HG03045 (cell line): Measurements from ENCODE around the gene SNRPD1.
A peak's percentile ranks its signal among the peaks of the same experiment; 100 is the strongest.
"Not testable (repeated sequence)": the region's sequence is repeated elsewhere in the genome, so short reads cannot be mapped to it uniquely, and the experiment has no call there.

Source experiments
- ATAC-seq: cut with Tn5 transposase; IDR thresholded peaks from one replicate; pipeline ENCODE4 v1.9.1; 2021; ENCODE audit warnings: mild to moderate bottlenecking, moderate library complexity; ENCODE audit not compliant: unreplicated experiment

Gene SNRPD1

DNA sequence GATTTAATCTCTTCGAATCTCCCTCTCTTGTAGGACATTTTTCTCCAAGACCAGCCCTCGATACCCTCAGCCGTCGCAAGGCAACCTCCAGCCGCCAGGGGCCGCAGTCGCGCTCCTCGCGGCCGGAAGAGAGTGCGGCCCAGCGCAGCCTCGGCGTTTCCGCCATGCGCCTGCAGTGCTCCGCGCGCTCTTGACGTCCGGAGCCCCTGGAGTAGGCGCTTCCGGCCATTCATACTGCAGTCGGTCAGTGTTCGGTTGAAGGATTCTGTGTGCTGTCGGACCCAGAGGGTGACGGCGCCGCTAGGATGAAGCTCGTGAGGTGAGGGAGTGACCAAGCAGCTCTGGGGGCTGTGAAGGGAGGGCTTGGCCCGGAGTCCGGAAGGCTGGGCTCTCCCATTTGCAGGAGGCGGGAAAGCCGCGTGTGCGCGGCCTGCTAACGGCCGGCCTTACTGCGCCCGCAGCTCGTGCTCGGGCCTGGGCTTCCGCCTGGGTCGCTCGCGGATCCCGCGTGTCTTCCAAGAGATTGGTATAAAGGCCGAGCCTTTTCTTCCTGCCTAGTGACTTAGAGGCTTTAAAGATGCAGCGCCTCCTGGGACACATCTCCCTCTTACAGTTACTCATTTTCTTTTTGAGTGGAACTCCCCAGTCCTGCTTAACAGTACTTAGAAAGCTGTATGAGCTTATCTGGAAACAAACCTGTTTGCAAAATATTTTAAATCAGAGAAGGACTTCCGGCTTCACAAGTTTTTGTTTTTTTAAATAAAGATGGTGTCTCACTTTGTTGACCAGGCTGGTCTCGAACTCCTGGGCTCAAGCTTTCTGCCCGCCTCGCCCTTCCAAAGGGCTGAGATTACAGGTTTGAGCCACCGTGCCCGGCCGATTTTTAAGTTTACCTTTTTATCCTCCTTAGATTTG is at the start of gene SNRPD1:
Gene SNRPD1, plus strand, starts transcription at position 190 of the 915 bp plus-strand sequence. Its CDS starts 116 bp downstream, at position 306.
- ATAC-seq, result peak; percentile 97

GRCh38 chr18:21571772-21572171 is 40.3 kb upstream of the SNRPD1 start:
- no peak for ATAC-seq

- no peak for ATAC-seq
Observed at GRCh38 chr18:21575656-21576055, 36.5 kb upstream of the SNRPD1 start.

DNA sequence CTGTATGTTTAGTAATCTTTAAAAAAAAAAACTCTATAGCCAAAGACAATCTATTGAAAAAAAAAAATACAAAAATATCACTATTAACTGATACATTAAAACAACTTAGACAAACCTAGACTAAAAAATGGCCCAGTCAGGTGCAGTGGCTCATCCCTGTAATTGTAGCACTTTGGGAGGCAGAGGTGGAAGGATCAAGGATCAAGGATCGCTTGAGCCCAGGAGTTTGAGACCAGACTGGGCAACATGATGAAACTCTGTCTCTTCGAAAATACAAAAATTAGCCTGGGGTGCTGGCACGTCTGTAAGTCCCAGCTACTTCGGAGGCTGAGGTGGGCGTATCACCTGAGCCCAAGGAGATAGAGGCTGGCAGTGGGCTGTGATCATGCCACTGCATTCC is 27.7 kb upstream of the SNRPD1 start:
- no peak for ATAC-seq

DNA sequence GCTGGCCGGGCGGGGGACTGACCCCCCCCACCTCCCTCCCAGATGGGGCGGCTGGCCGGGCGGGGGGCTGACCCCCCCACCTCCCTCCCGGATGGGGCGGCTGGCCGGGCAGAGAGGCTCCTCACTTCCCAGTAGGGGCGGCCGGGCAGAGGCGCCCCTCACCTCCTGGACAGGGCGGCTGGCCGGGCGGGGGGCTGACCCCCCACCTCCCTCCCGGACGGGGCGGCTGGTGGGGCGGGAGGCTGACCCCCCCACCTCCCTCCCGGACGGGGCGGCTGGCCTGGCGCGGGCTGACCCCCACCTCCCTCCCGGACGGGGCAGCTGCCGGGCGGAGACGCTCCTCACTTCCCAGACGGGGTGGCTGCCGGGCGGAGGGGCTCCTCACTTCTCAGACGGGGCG is 19.8 kb upstream of the SNRPD1 start:
- ATAC-seq, result not testable (repeated sequence)

DNA sequence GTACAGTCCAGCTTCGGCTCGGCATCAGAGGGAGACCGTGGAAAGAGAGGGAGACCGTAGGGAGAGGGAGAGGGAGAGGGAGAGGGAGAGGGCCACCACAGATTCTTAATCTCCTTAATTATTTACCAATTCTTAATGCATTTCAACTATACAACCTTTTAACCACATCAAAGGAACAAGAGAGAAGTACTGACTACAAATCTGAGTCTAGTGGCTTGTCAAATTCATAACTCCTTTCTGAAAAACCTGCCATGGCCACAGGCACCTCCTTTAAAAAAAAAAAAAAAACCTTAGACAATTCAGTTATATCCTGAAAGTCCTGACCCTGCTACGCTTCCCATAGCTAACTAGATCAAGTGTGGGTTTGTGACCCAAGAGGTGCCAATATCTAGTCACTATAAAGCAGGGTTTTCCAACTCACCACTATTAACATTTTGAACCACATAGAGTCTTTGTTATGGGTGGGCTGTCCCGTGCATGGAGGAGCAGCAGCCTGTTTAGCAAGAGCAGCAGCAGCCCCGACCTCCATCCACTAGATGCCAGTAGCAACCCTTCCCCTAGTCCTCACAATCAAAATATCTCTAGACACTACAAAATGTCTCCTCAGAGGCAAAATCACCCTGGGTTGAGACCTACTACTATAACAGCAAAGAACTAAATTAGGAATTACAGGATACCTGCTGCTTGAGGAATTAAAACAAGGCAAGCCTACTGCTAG is 18.4 kb upstream of the SNRPD1 start:
- no peak for ATAC-seq

- ATAC-seq, result no peak
Observed at GRCh38 chr18:21597620-21598019, 14.5 kb upstream of the SNRPD1 start.

GRCh38 chr18:21598726-21599584 is 13.2 kb upstream of the SNRPD1 start:
- ATAC-seq, result no peak

DNA sequence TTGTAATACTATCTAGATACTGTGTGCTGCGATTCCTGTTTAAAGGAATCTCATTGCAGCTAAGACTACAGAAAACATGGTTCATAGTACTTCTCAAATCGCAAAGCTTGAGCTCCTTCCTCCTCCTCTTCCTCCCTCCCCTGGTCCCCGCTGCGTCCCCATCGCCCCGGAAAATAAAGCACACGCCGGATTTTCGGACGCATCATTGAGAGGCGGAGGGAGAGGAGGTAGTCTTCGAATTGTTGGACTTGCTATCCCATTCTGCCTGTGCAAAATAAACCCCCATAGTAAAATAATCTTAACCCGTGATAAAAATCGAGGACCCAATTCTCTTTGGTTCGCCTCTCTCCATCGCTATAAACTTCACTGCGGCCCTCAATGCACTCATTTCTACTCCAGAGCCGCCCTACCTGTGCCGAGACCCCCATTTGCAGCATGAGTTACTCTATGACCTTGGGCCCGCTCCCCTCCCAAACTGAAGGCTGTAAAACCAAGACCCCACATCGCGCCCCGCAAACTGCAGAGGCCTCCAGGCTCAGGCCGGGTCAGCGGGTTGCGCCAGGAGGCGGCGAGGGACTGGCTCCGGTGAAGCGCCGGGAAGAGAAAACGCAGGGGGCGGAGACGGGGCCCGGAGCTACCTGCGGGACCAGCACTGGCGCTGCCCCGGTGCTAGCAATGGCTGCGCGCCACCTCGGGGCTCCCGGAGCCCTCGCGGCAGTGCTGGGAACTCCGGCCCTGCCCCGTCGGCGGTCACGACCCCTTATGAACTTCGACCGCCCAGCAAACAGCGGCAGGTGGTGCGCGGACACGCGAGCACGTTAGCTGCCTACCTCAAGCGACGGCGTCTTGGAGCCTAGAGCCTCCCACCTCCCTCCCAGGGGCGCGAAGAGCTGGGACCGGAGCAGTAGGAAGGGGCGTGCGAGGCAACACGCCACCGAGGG is 12.3 kb upstream of the SNRPD1 start:
- ATAC-seq, result peak; percentile 48

- peak; percentile 89 for ATAC-seq
Observed at GRCh38 chr18:21600526-21601410, 11.3 kb upstream of the SNRPD1 start, which contains the start of gene ESCO1. TSS of gene ESCO1 (minus strand) at chr18:21600704. CDS start at chr18:21574843, 25,861 bp downstream.

DNA sequence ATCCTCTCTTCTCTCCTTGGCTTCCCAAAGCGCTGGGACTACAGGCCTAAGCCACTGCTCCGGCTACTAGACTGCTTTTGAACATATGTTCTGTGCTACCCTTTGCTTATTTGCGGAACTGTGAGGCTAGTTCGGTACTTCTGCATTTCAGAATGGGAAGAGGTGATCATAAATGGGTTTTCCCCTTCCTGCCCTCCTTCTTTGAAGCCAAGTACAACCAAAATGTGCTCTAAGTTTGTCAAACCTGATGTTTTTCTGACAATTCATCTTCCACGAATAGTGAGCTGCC is 9.9 kb upstream of the SNRPD1 start:
- ATAC-seq, result no peak

DNA sequence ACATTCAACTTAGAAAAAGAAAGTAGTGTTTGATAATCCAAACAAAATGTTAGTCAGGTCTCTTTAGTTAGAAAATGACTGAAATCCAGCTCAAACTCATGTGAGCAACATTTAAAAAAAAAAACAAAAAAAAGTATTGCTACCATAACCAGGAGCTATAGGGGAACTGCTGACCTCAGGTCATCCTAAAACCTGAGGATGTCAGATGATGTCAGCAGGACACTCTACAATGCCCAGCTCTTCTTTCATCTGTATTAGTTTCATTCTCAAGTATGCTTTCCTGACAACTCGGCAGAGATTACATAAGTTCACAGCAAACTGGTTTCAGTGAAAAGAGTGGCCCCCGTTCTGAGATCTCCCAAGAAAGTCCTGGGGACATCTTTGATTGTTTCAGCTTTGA is 7.4 kb upstream of the SNRPD1 start:
- no peak for ATAC-seq

DNA sequence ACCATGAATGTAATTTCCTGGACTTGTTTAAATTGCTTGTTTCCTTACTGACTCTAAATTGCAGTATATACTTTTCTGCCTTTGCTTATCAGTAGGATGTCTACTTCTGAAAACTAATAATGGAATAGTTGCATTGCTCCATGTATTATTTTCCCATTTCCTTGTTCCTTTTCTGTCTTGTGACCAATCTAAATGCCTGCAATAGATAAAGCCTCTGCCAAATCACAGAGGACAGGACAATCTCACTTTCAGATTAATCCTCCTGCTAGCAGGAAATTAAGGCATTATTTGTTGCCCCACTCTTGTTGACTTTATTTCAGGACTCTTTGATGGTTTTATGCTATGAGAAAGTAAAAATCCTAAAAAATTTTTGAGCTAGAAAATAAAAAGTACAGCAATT is 6.9 kb upstream of the SNRPD1 start:
- ATAC-seq, result no peak

DNA sequence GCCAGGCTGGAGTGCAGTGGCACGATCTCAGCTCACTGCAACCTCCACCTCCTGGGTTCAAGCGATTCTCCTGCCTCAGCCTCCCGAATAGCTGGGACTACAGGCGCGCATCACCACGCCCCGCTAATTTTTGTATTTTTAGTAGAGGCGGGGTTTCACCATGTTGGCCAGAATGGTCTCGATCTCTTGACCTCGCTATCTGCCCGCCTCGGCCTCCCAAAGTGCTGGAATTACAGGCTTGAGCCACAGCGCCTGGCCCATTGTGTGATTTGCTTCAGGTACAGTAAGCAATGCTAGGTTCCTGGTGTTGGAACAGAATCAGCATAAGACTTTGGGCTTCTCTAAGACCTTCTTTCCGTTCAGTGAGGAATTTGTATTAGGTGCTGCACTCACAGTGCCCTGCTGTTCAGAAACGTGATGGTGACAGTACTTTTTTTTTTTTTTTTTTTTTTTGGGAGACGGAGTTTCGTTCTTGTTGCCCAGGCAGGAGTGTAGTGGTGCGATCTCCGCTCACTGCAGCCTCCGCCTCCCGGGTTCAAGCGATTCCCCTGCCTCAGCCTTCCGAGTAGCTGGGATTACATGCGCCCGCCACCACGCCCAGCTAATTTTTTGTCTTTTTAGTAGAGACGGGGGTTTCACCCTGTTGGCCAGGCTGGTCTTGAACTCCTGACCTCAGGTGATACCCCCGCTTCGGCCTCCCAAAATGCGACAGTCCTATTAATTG is 551 bp upstream of the SNRPD1 start:
- ATAC-seq, result not testable (repeated sequence)

DNA sequence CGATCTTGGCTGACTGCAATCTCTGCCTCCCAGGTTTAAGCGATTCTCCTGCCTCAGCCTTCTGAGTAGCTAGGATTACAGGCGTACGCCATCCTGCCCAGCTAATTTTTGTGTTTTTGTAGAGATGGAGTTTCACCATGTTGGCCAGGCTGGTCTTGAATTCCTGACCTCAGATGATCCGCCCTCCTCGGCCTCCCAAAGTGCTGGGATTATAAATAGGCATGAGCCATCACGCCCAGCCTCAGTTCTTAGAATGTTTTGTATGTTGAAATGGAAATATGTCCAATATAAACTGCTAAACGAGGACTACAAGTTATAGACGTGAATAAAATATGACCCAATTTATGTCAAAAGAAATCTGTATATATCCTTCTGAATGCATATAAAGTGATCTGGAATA is 9.5 kb downstream of the SNRPD1 start:
- ATAC-seq, result not testable (repeated sequence)

GRCh38 chr18:21629089-21629832 is 17.1 kb downstream of the SNRPD1 start:
- peak; percentile 96 for ATAC-seq

DNA sequence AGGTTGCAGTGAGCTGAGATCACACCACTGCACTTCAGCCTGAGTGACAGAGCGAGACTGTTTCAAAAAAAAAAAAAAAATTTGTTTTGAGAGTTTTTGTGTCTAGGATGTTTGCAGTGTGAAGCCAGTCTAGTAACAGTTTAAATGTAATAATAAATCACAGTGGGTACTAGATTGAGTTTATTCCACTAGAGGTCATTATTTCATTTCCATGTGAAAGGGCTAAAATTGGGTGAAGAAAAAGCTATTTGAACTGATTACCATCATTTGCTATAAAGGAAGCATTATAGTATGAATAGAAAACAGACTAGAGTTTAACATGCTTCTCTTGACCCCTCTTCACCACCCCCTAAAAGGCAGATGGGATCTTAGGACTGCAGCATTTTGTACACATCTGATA is 20.3 kb downstream of the SNRPD1 start:
- ATAC-seq, result no peak
